HG02852 (cell line): ENCODE results near the gene ABL1.
A peak's percentile ranks its signal among the peaks of the same experiment; 100 is the strongest.

ENCODE experiments used
- ATAC-seq: cut with Tn5 transposase; IDR thresholded peaks from one replicate; pipeline ENCODE4 v1.9.1; 2021; ENCODE audit warnings: mild to moderate bottlenecking, moderate library complexity; ENCODE audit not compliant: unreplicated experiment

ABL1 gene

DNA sequence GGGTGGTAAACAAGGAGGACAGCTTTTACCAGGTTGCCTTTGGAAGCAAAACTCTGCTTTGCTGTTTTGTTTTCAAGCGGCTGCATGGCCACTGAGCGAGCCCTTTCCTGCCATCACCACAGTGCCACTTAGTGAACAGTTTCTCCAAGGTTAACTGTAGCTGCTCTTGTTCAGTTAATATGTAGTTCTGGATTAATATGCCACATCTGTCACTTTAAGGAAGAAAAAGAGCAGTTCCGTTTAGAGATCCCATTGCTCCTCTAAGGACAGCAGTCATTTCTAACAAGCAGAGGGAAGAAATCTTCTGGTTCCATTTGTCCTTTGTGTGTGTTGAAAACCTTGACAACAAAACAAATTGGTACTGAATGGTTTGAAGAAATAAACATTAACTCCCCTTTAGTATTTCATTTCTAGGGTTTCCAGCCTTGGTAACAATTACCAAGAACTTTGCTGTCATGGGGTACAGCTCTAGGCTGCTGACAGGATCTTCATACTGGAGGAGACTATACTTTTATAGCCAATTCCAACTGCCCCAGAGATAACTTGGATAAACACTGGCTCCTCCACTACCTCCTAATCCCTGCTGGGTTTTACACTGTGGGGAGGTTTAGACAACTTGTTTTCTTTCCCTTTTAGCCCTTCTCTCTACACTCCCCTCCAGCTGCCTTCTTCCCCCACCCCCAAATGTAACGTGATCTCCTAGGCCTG, 10.3 kb upstream of the ABL1 start:
- ATAC-seq = no peak

DNA sequence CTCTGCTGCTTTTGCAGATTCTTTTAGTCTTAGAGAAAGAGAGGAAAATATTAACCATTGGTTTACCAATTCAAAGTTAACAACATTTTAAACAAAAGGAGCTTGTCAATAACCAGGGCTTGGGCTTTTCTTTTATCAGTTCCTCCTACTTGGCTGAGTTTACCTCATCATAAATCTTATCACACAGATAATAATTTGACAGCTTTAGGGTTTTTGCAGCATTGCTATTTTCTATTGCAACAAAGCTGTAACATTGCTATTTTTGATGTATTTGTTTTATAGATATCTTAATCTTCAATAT, 9.8 kb upstream of the ABL1 start:
- no peak for ATAC-seq

DNA sequence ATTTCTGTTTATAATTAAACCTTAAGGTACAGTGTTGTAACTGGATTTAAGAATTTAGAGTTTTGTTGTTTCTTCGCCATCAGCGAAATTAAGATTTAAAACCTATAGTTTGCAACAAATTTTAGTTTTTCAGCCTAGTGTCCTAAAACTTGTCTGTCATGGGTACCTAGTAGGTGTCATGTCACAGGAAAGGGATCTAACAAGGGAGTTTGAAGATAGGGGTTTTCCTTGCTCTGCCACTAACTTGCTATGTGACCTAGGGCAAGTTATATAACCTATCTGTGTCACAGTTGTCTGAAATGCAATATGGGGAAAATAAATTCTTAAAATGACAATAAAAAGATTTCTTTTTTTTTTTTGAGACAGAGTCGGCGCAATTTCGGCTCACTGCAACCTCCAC, 9.2 kb upstream of the ABL1 start:
- ATAC-seq = no peak

DNA sequence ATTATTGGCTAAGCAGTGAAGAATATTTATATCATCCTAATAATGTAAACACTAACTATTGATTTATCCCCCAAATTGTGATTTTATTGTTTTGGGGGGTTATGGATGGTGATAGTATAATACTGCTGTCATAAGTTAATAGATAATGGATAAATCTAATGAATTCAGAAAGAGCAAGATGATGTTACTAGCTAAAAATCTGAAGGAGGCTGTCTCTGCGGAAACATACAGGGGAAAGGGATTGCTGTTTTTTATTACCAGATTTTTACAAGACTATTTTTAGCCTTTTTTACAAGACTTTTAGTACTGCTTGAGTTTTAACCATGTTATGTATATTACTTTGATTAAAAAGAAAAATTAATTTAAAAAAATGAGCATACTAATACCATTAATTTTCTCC, 5.3 kb upstream of the ABL1 start:
- no peak for ATAC-seq

- no peak for ATAC-seq
Observed at GRCh38 chr9:130830231-130830760, 4.8 kb upstream of the ABL1 start.

DNA sequence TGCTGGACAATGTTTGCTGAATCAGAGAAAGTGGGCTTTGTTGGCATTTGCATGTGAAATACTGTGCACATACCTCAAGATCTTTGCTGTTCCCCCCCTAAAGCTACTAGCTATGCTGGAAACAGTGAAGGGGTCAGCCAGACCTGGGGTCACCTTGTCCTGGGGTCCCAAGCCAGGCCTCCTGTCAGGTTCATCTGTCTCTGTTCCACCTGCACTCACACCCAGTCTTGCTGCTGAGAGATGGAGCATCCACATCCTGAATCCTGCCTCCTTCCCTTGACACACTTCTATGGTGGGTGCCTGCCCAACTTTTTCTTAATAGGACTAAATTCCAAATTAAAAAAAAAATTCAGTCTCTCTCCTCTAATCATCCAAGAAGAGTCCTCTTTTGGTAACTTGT, 4.0 kb upstream of the ABL1 start:
- no peak for ATAC-seq

- ATAC-seq = no peak
Observed at GRCh38 chr9:130833031-130833990, 1.7 kb upstream of the ABL1 start.

DNA sequence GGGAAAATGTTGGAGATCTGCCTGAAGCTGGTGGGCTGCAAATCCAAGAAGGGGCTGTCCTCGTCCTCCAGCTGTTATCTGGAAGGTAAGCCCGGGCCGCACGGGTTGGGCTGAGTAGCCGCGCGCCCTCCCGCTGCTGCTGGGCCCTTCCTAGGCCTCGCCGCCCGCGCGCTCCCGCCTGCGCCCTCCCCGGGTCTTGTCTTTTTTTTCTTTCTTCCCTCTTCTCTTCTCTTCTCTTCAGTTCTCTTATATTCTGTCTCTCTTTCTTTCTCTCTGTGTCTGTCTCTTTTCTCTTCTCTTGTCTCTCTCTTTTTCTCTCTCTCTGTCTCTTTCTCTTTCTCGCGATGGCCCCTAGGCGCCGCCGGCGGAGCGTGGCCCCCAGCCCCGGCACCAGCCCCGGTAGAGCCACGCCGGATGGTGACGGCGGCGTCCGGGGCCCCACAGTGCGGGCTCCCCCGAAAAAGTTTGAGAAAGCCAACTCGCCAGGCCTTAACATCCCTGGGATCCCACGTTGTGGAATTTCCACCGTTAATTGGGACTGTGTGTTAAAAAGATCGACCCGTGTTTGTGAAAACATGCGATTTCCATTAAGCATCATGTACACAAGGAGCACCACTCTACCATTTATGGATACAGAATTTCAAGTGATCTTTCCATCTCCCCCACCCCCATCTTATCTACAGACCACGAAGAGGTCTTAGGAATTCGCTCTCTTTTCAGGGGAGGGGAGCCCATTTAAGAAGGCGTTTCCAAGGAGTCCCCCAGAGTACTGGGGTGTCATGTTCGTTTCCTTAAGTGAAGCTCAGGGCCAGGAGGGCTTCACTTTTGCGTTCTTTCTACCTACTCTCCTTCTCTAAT, 616 bp downstream of the ABL1 start:
- peak; percentile 33 for ATAC-seq

GRCh38 chr9:130837002-130837511, 2.0 kb downstream of the ABL1 start:
- ATAC-seq = no peak

DNA sequence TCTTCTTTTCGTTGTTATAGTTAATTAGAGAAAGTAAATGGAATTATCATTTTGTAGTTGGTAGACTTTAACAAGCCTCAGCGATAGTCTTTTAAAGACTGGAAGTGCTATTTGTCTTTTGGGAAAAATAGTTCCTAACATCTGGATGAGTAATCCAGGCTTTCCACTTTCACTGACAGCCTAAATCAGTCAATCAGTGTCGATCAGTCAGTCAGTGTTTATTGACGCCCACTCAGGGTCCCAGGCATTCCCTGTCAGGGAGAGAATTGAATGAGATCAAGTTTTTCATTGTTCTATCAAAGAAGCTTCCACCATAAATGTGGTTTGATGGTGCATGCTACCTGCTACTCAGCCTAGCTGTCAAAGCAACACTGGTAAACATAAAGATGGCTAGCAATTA, 2.6 kb downstream of the ABL1 start:
- ATAC-seq = no peak

DNA sequence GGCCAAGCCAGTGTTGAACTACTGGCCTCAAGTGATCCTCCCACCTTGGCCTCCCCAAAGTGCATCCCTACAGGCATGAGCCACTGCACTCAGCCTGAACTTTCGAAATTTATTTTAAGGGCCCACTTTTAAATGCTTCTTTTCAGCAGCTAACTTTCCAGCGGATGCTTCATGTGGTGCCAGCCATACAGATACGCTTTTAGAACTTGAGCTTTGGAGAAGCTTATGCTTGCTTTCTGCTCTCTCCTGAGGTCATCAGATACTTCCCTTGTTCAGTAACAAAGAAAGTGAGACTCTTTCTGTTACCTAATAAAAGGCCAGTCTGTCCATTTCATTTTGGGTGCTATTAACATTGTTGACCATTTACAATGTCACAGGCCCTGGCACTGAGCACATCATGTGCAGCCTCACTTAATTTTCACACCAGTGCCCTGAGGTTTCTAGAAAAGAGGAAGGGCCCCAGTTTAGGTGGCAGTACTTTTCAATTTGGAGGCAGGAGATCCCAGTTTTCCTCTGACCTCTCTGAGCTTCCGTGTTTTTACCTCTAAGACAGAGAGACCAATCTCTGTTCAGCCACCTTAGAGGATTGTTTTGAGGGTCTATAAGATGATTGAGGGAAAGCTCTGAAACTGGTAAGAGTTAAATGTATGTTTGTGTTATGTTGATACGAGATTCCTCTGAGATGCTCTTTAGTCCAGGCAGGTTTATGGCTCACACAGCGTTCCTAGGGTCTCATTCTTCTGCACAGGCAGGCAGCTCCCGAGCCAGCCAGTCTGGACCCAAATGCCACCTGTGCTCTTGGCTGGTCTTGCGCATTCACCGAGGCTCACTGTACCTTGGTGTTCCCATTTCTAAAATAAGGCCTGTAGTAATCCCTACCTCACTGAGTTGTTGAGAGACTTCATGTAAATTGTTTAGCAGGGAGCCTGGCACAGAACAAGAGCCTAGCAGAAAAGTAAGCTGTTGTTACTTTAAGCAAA, 4.4 kb downstream of the ABL1 start:
- no peak for ATAC-seq

DNA sequence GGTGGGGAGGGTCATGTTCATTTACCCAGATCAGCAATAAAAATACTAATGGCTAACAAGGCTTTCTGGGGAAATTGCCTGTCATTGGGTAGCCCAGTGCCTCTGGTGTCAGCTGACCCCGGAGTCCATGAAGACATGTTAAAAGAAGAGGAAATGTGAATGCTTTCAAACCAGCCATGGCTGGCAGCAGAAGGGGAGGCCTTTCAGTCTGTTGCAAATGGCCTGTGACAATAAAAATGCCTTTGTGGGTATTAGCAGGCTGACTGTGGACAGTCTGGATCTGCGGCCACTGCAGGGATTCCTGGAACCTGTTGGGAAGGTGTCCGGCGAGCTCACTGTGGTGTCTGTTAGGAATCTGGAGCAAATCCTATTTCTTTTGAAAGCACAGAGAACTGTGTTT, 7.5 kb downstream of the ABL1 start:
- no peak for ATAC-seq

- ATAC-seq = no peak
Observed at GRCh38 chr9:130843049-130843908, 8.2 kb downstream of the ABL1 start.

GRCh38 chr9:130844044-130844451, 9.0 kb downstream of the ABL1 start:
- ATAC-seq = no peak

- no peak for ATAC-seq
Observed at GRCh38 chr9:130845254-130845653, 10.2 kb downstream of the ABL1 start.

- no peak for ATAC-seq
Observed at GRCh38 chr9:130845901-130846481, 10.9 kb downstream of the ABL1 start.

DNA sequence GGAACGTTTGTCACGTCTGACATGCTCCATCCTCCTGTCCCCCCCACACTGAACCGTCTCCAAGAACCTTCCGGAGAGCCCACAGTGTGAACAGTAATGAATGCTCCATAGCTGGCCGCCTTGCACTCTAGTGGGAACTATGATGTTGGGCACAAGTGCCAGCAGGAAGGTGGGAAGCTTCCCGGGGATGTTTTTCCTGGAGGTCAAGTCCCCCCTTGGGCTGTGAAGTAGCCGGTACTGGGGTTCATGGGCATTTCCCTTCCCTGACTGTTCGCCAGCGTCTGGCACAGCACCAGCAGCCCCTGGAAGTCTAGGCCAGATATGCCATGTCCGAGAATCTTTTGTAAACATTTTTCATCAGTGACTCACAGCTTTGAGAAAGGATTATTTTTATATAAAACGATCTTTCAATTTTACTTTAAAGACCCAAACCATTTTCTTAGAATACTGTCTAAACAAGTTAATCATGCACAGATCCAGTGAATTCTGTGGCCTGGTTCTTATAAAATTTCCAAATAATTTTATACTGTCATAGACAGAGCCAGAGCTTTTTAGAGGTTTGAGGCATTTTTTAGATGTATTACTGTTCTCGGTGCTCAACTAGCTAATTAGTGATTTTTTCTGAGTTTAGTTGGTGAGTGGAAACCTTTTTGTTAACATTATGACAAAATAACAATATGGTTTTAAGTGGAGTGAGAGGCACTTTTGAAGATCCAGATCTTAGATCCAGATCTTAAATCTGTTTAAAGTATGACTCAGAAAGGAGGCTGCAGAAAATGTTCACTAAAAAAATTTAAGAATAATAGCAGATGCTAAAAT, 11.6 kb downstream of the ABL1 start:
- ATAC-seq = no peak
